SH-SY5Y (cell line): ENCODE data around the gene LMO7.

ENCODE experiments used
- GATA2 ChIP-seq: IDR thresholded peaks from 2 replicates; pipeline ENCODE4 v1.6.1; 2011; ENCODE audit warnings: mild to moderate bottlenecking, low read depth, low read length
- GATA3 ChIP-seq: IDR thresholded peaks from 2 replicates; pipeline ENCODE4 v1.6.1; 2011; ENCODE audit warnings: low read depth, mild to moderate bottlenecking, low read length, moderate library complexity

GRCh38 chr13:75784003-75784402, 147.9 kb downstream of the LMO7 start:
- TF ChIP-seq GATA3 (no peak), GATA2 (peak; percentile 76)
